K562 (cell line): ENCODE data around the gene SMAD1. TPM values are rescaled to one million over a fixed set of nuclear protein-coding genes. Genes with fewer than 3 reads are reported as not detected.

Experiments used
- ATAC-seq: fragments of 200-7000 bp; cut with Tn5 transposase; 3 replicates; pipeline ENCODE4 v1.9.1; 2020; ENCODE audit warnings: moderate library complexity
- BruUV-seq: library from RNA; stranded (reverse); fragments of 400-500 nt; replicated peaks from 2 replicates; lab custom pipeline; 2021; lab: Mats Ljungman, UMichigan
- CTCF ChIA-PET: fragments of 300-600 bp; formaldehyde crosslinking; extraction: SDS; loops from one replicate; lab custom pipeline; 2021; ENCODE audit warnings: low intra/inter-chr PET ratio; lab: Yijun Ruan, JAX
- POLR2A ChIA-PET: fragments of 300-600, 350-650 bp; sonication (Branson Sonifier 250); formaldehyde crosslinking; extraction: SDS; loops from one replicate; lab custom pipeline; 2021; ENCODE audit warnings: antibody characterized with exemption, inconsistent platforms; lab: Yijun Ruan, JAX
- DNase-seq, 4 experiments: peaks; one replicate each; pipeline versions ENCODE4 v3.0.0 to v3.0.0-alpha.2; 2011 to 2018; ENCODE audit warnings: low spot score in 3 of 4, mixed read lengths in 3 of 4; ENCODE audit errors: extremely low read depth in 1 of 4
- FAIRE-seq: peaks from 2 replicates; lab custom pipeline; 2011; peaks lifted over from hg19 to GRCh38; lab: Jason Lieb, UNC
- H2AFZ ChIP-seq: 2 replicates; pipeline ENCODE4 v1.6.0; 2011; ENCODE audit warnings: low read depth, low read length, control low read depth, inconsistent platforms
- H3K27ac ChIP-seq: fragments of 200-600 bp; 3 replicates; pipeline ENCODE4 v1.8.0; 2011; ENCODE audit warnings: low read depth, mild to moderate bottlenecking, control low read depth, inconsistent platforms, low read length, moderate library complexity, mixed read lengths; ENCODE audit errors: extremely low read depth
- H3K27me3 ChIP-seq, 2 experiments: fragments of 300-600 bp in 1 of 2; 2 replicates in 1 of 2; 3 replicates in 1 of 2; pipeline versions ENCODE4 v1.6.0 to v1.8.0; 2011; ENCODE audit warnings: inconsistent platforms in 2 of 2, low read length in 2 of 2, mild to moderate bottlenecking in 1 of 2, mixed read lengths in 1 of 2, moderate library complexity in 1 of 2; ENCODE audit not compliant: control insufficient read depth in 2 of 2, insufficient read depth in 2 of 2
- H3K36me3 ChIP-seq: fragments of 300-600 bp; 3 replicates; pipeline ENCODE4 v1.8.0; 2011; ENCODE audit warnings: mild to moderate bottlenecking, low read length, inconsistent platforms; ENCODE audit not compliant: control insufficient read depth, insufficient read depth
- H3K4me1 ChIP-seq, 2 experiments: fragments of 200-600 bp in 1 of 2; replicated peaks in 1 of 2; 2 replicates in 1 of 2; 3 replicates in 1 of 2; pipeline versions ENCODE4 v1.5.1 to v1.8.0; 2011; ENCODE audit warnings: inconsistent platforms in 2 of 2, low read length in 2 of 2, mild to moderate bottlenecking in 1 of 2, mixed read lengths in 1 of 2, moderate library complexity in 1 of 2; ENCODE audit not compliant: control insufficient read depth in 2 of 2, insufficient read depth in 2 of 2
- H3K4me2 ChIP-seq: 2 replicates; pipeline ENCODE4 v1.6.1; 2011; ENCODE audit warnings: low read length, control low read depth, inconsistent platforms, mixed read lengths; ENCODE audit not compliant: insufficient read depth
- H3K4me3 ChIP-seq: fragments of 200-600 bp; sonication (generic), shearing (Covaris generic); 2 replicates; pipeline ENCODE4 v1.5.1; 2016; ENCODE audit warnings: control low read depth, inconsistent platforms
- H3K79me2 ChIP-seq: fragments of 200-600 bp; 3 replicates; pipeline ENCODE4 v1.8.0; 2011; ENCODE audit warnings: low read length, inconsistent platforms; ENCODE audit not compliant: control insufficient read depth, insufficient read depth
- H3K9ac ChIP-seq, 2 experiments: 2 replicates each; pipeline versions ENCODE4 v1.6.0 to v1.6.1; 2011; ENCODE audit warnings: low read depth in 2 of 2, low read length in 2 of 2, control low read depth in 1 of 2, inconsistent platforms in 1 of 2, mild to moderate bottlenecking in 1 of 2, mixed read lengths in 1 of 2; ENCODE audit not compliant: insufficient read depth in 1 of 2
- H3K9me1 ChIP-seq: one replicate; pipeline ENCODE4 v1.6.0; 2011; ENCODE audit warnings: inconsistent platforms, mild to moderate bottlenecking, low read length, moderate library complexity; ENCODE audit not compliant: control insufficient read depth, insufficient read depth
- H3K9me3 ChIP-seq: replicated peaks from 2 replicates; pipeline ENCODE4 v1.5.1; 2011; ENCODE audit warnings: low read depth, low read length, inconsistent platforms; ENCODE audit not compliant: control insufficient read depth, insufficient read depth
- H4K20me1 ChIP-seq: replicated peaks from 2 replicates; pipeline ENCODE4 v1.6.1; 2011; ENCODE audit warnings: low read length, inconsistent platforms, mixed read lengths; ENCODE audit not compliant: control insufficient read depth, insufficient read depth
- ATF6 ChIP-seq: sonication (generic); formaldehyde crosslinking; IDR thresholded peaks from 2 replicates; pipeline ENCODE4 v1.4.0; 2020; ENCODE audit warnings: mild to moderate bottlenecking, missing genetic modification reagents
- BRCA1 ChIP-seq, 2 experiments: fragments of 450-650 bp in 1 of 2; sonication (generic) in 1 of 2; formaldehyde crosslinking in 1 of 2; IDR thresholded peaks; 2 replicates each; pipeline versions ENCODE4 v1.5.0 to v1.6.1; 2017 to 2020; ENCODE audit warnings: mild to moderate bottlenecking in 1 of 2, missing genetic modification reagents in 1 of 2
- CEBPB ChIP-seq: fragments of 450-650 bp; IDR thresholded peaks from 2 replicates; pipeline ENCODE4 v1.6.1; 2016; ENCODE audit warnings: missing genetic modification characterization, missing compliant biosample characterization
- CREM ChIP-seq: IDR thresholded peaks from 2 replicates; pipeline ENCODE4 v1.6.1; 2014; ENCODE audit warnings: antibody characterized with exemption, low read depth
- CSDE1 ChIP-seq, 2 experiments: fragments of 450-650 bp; IDR thresholded peaks; 2 replicates each; pipeline ENCODE4 v1.6.1; 2016; ENCODE audit warnings: mild to moderate bottlenecking in 1 of 2
- ELF4 ChIP-seq: fragments of 450-650 bp; formaldehyde crosslinking; IDR thresholded peaks from 2 replicates; pipeline ENCODE4 v1.4.0; 2022; ENCODE audit warnings: missing genetic modification characterization
- MEIS2 ChIP-seq: fragments of 450-650 bp; IDR thresholded peaks from 2 replicates; pipeline ENCODE4 v1.6.1; 2014; ENCODE audit warnings: mild to moderate bottlenecking; ENCODE audit not compliant: partially characterized antibody
- MITF ChIP-seq: IDR thresholded peaks from 2 replicates; pipeline ENCODE4 v1.6.1; 2014; ENCODE audit warnings: antibody characterized with exemption
- MYBL2 ChIP-seq, 2 experiments: fragments of 450-650 bp in 1 of 2; sonication (generic) in 1 of 2; formaldehyde crosslinking in 1 of 2; IDR thresholded peaks; 2 replicates each; pipeline versions ENCODE4 v1.6.1 to v1.8.1; 2017 to 2022; ENCODE audit warnings: borderline replicate concordance in 1 of 2, inconsistent platforms in 1 of 2, low read depth in 1 of 2, mild to moderate bottlenecking in 1 of 2, missing genetic modification reagents in 1 of 2, moderate library complexity in 1 of 2
- NFIC ChIP-seq: fragments of 450-650 bp; IDR thresholded peaks from 2 replicates; pipeline ENCODE4 v1.6.1; 2017; ENCODE audit warnings: mild to moderate bottlenecking, inconsistent platforms
- NR2C1 ChIP-seq, 2 experiments: fragments of 450-650 bp; IDR thresholded peaks; 2 replicates each; pipeline ENCODE4 v1.6.1; 2017; ENCODE audit warnings: mild to moderate bottlenecking in 2 of 2, antibody characterized with exemption in 1 of 2, inconsistent platforms in 1 of 2, missing compliant biosample characterization in 1 of 2, missing genetic modification characterization in 1 of 2
- NRF1 ChIP-seq, 2 experiments: fragments of 450-650 bp; IDR thresholded peaks in 1 of 2; conservative IDR thresholded peaks in 1 of 2; 2 replicates each; pipeline ENCODE4 v1.6.1; 2014; ENCODE audit warnings: mild to moderate bottlenecking in 2 of 2
- OTX1 ChIP-seq: fragments of 450-650 bp; formaldehyde crosslinking; IDR thresholded peaks from 2 replicates; pipeline ENCODE4 v1.4.0; 2022; ENCODE audit warnings: mild to moderate bottlenecking
- SAP30 ChIP-seq: fragments of 200-600 bp; sonication (generic); IDR thresholded peaks from 2 replicates; pipeline ENCODE4 v1.6.1; 2012; ENCODE audit warnings: borderline replicate concordance, low read depth, mild to moderate bottlenecking, moderate library complexity, low read length, control low read depth, inconsistent platforms; ENCODE audit not compliant: insufficient read depth, poor library complexity, severe bottlenecking
- STAT5A ChIP-seq: IDR thresholded peaks from 2 replicates; pipeline ENCODE4 v1.6.1; 2012; ENCODE audit warnings: low read length, inconsistent platforms, borderline replicate concordance
- ZNF23 ChIP-seq: fragments of 250-450 bp; sonication (Bioruptor Pico); IDR thresholded peaks from 2 replicates; pipeline ENCODE4 v1.4.0; 2020; ENCODE audit warnings: mild to moderate bottlenecking
- ZNF3 ChIP-seq: fragments of 250-450 bp; sonication (Bioruptor Pico); IDR thresholded peaks from 2 replicates; pipeline ENCODE4 v1.5.0; 2021; ENCODE audit warnings: mild to moderate bottlenecking, moderate library complexity
- WGBS: fragments of 100-300 bp; shearing (Covaris generic); methylation state at CpG from one replicate; pipeline ENCODE4 v1.1.6; 2016; ENCODE audit warnings: low coverage, mixed read lengths; ENCODE audit not compliant: insufficient coverage; ENCODE audit errors: missing lambda C conversion rate; 5-methylcytosine and 5-hydroxymethylcytosine counted together
- in situ Hi-C: fragments of 300-500 bp; cut with MboI; formaldehyde crosslinking; loops from 4 replicates; pipeline ENCODE4 v1.15.0; 2018; ENCODE audit warnings: inconsistent platforms, mixed read lengths
- intact Hi-C: fragments of 100-400 bp; cut with micrococcal nuclease; formaldehyde crosslinking; loops from 2 replicates; pipeline ENCODE4 v1.14.2; 2022
- polyA plus RNA-seq, 8 experiments: library from polyadenylated mRNA; depleted of rRNA in 4 of 8; stranded (reverse) in 5 of 8; unstranded in 3 of 8; fragments of >200 nt; fragmentation: Nextera tagmentation in 2 of 8; fragmentation: Illumina TruSeq in 1 of 8; extraction: Ambion mirVana in 2 of 8; extraction: Trizol in 1 of 8; gene quantifications; 2 replicates each; pipeline versions ENCODE4 v1.2.1 to v1.2.3, GENCODE V29; 2011 to 2014; ENCODE audit warnings: inconsistent platforms in 1 of 8, missing spikeins in 1 of 8
- total RNA-seq, 7 experiments: library from RNA; depleted of rRNA in 6 of 7; stranded (reverse); fragments of >200 nt in 6 of 7; fragmentation: Illumina TruSeq in 2 of 7; extraction: Trizol in 2 of 7; gene quantifications; 2 replicates each; pipeline versions ENCODE4 v1.2.1 to v1.2.3, GENCODE V29; 2011 to 2021; ENCODE audit warnings: low replicate concordance in 1 of 7
- TF ChIP-seq, protein P1 (sequence below), 2 experiments: fragments of 200-800 bp in 1 of 2; sonication (Bioruptor generic) in 1 of 2; sonication (generic) in 1 of 2; formaldehyde crosslinking in 1 of 2; IDR thresholded peaks in 1 of 2; conservative IDR thresholded peaks in 1 of 2; 2 replicates each; pipeline versions ENCODE4 v1.5.0 to v1.6.1; 2016 to 2020; ENCODE audit warnings: missing compliant biosample characterization in 1 of 2, missing genetic modification characterization in 1 of 2, missing genetic modification reagents in 1 of 2

The SMAD1 gene
- total and polyA plus RNA-seq, 9 of the 15 experiments (the other 6 are each of a cell fraction or from before 2014, with no cell fraction given), result 0.05 to 0.54 (median 0.21) TPM; not detected in 3

DNA sequence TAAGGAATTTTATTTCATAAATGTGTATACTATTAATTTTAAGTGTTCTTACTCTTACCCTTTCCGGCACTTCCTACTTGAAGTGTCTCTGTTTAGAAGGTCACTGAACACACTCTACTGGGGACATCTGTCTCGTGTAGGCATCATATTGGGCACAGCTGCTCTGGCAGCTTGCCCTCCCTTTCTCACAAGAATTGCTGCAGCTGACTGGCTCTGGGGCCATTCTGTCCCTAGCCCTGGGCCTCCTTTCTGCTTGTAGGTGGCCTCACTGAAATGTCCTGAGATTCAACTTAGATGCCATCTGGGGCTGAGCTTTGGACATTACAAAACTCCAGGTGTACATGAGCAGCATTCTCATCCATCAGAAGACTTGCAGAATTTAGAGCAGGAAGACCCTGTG, 49.6 kb downstream of the SMAD1 start:
- Histone ChIP-seq H3K79me2 (no peaks in the 10 kb centered on the region), H4K20me1 (no peaks in the 10 kb centered on the region), H3K9me3 (no peaks in the 10 kb centered on the region), H2AFZ (no peak overlapping the region), H3K4me1 (no peaks in the 10 kb centered on the region), H3K27ac (no peak overlapping the region), H3K4me3 (no peak overlapping the region), H3K9me1 (no peaks in the 10 kb centered on the region), H3K9ac (no peak overlapping the region), H3K27me3 (no peaks in the 10 kb centered on the region), H3K4me2 (no peak overlapping the region), H3K36me3 (no peaks in the 10 kb centered on the region)
- FAIRE-seq, result no peak
- ChIA-PET CTCF (no interaction called here), POLR2A (no interaction called here)
- DNase-seq, result no peak
- intact Hi-C loops, result no loop called here
- 0% methylated on average over 2 of the region's 2 CpGs for WGBS
- in situ Hi-C loops, result no loop called here
- no TSS peak for BruUV-seq
- no peak for TF ChIP-seq BRCA1 (IDR thresholded peaks at IDR 0.05)
- TF ChIP-seq BRCA1 (CRISPR knock-in tag; IDR thresholded peaks at IDR 0.05), result no peak
- no peak for TF ChIP-seq STAT5A
- no peak for TF ChIP-seq ZNF23 (CRISPR knock-in tag)
- no peak for TF ChIP-seq MYBL2 (IDR thresholded peaks at IDR 0.05; ENCODE audit: low read depth)
- TF ChIP-seq MYBL2 (CRISPR knock-in tag; IDR thresholded peaks at IDR 0.05; ENCODE audit: borderline replicate concordance), result no peak
- TF ChIP-seq NFIC, result no peak
- no peak for TF ChIP-seq ELF4 (CRISPR knock-in tag)
- no peak for TF ChIP-seq SAP30
- no peak for TF ChIP-seq ZNF3 (CRISPR knock-in tag)
- TF ChIP-seq, protein P1, sequence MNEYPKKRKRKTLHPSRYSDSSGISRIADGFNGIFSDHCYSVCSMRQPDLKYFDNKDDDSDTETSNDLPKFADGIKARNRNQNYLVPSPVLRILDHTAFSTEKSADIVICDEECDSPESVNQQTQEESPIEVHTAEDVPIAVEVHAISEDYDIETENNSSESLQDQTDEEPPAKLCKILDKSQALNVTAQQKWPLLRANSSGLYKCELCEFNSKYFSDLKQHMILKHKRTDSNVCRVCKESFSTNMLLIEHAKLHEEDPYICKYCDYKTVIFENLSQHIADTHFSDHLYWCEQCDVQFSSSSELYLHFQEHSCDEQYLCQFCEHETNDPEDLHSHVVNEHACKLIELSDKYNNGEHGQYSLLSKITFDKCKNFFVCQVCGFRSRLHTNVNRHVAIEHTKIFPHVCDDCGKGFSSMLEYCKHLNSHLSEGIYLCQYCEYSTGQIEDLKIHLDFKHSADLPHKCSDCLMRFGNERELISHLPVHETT (CRISPR knock-in tag; conservative IDR thresholded peaks at IDR 0.05 in 1 of 2, IDR thresholded peaks at IDR 0.05 in 1 of 2), result no peak
- no peak for TF ChIP-seq ATF6 (CRISPR knock-in tag)
- no peak for TF ChIP-seq CEBPB
- TF ChIP-seq MEIS2, result no peak
- TF ChIP-seq OTX1 (CRISPR knock-in tag), result no peak
- no peak for TF ChIP-seq CREM
- no peak for TF ChIP-seq NR2C1 (IDR thresholded peaks at IDR 0.05)
- TF ChIP-seq NR2C1 (tag; IDR thresholded peaks at IDR 0.05), result no peak
- TF ChIP-seq CSDE1 (IDR thresholded peaks at IDR 0.05), result no peak
- TF ChIP-seq NRF1 (conservative IDR thresholded peaks at IDR 0.05 in 1 of 2, IDR thresholded peaks at IDR 0.05 in 1 of 2), result no peak
- TF ChIP-seq MITF, result no peak
- no peak for ATAC-seq
